Liver (tissue), 9 donors: ENCODE measurements around the gene CIBAR2. TPM values are rescaled to one million over a fixed set of nuclear protein-coding genes. Genes with fewer than 3 reads are reported as not detected.

Experiments used
- DNase-seq: peaks from one replicate; pipeline ENCODE4 v3.0.0-alpha.2; 2017; ENCODE audit warnings: low spot score
- H3K27ac ChIP-seq, 2 donors: one replicate each; pipeline ENCODE4 v1.7.0; 2013; ENCODE audit warnings: inconsistent platforms in 2 of 2, low read length in 2 of 2, control low read depth in 1 of 2, low read depth in 1 of 2, mild to moderate bottlenecking in 1 of 2
- H3K27me3 ChIP-seq, 4 donors: one replicate each; pipeline versions ENCODE4 v1.6.1 to v1.7.0; 2013; ENCODE audit warnings: low read length in 3 of 4, inconsistent platforms in 1 of 4, mild to moderate bottlenecking in 1 of 4, moderate library complexity in 1 of 4; ENCODE audit not compliant: control insufficient read depth in 4 of 4, insufficient read depth in 4 of 4
- H3K36me3 ChIP-seq, 4 donors: one replicate each; pipeline versions ENCODE4 v1.6.1 to v1.7.0; 2013; ENCODE audit warnings: low read length in 3 of 4, mild to moderate bottlenecking in 3 of 4, low read depth in 1 of 4, moderate library complexity in 1 of 4; ENCODE audit not compliant: control insufficient read depth in 4 of 4, insufficient read depth in 3 of 4
- H3K4me1 ChIP-seq, 4 donors: one replicate each; pipeline versions ENCODE4 v1.6.1 to v1.7.0; 2013; ENCODE audit warnings: low read length in 3 of 4, mild to moderate bottlenecking in 3 of 4, moderate library complexity in 1 of 4; ENCODE audit not compliant: control insufficient read depth in 4 of 4, insufficient read depth in 4 of 4
- H3K4me3 ChIP-seq, 3 donors: one replicate each; pipeline versions ENCODE4 v1.6.1 to v1.7.0; 2013; ENCODE audit warnings: low read length in 3 of 3, control low read depth in 1 of 3, low read depth in 1 of 3, mild to moderate bottlenecking in 1 of 3
- H3K9ac ChIP-seq, 2 donors: one replicate each; pipeline ENCODE4 v1.7.0; 2013; ENCODE audit warnings: low read length in 2 of 2, mild to moderate bottlenecking in 2 of 2, moderate library complexity in 2 of 2, control low read depth in 1 of 2, low read depth in 1 of 2
- H3K9me3 ChIP-seq, 4 donors: one replicate each; pipeline versions ENCODE4 v1.6.1 to v1.7.0; 2013; ENCODE audit warnings: low read length in 3 of 4; ENCODE audit not compliant: control insufficient read depth in 4 of 4
- EGR1 ChIP-seq, 2 donors: IDR thresholded peaks; 2 replicates each; pipeline ENCODE4 v1.6.1; 2016 to 2018; ENCODE audit warnings: antibody characterized with exemption in 2 of 2, low read depth in 2 of 2
- FOXA1 ChIP-seq: IDR thresholded peaks from 2 replicates; pipeline ENCODE4 v1.6.1; 2016; ENCODE audit warnings: antibody characterized with exemption
- FOXA2 ChIP-seq: IDR thresholded peaks from 2 replicates; pipeline ENCODE4 v1.6.1; 2016; ENCODE audit warnings: antibody characterized with exemption
- HNF4A ChIP-seq, 2 donors: conservative IDR thresholded peaks; 2 replicates each; pipeline ENCODE4 v1.6.1; 2016; ENCODE audit warnings: antibody characterized with exemption in 2 of 2, mild to moderate bottlenecking in 2 of 2
- HNF4G ChIP-seq: IDR thresholded peaks from 2 replicates; pipeline ENCODE4 v1.6.1; 2016; ENCODE audit warnings: antibody characterized with exemption
- NR2F2 ChIP-seq: IDR thresholded peaks from 2 replicates; pipeline ENCODE4 v1.6.1; 2016; ENCODE audit warnings: antibody characterized with exemption
- RAD21 ChIP-seq, 2 donors: IDR thresholded peaks; 2 replicates each; pipeline ENCODE4 v1.6.1; 2016; ENCODE audit warnings: antibody characterized with exemption in 2 of 2, mild to moderate bottlenecking in 2 of 2
- RXRA ChIP-seq, 2 donors: IDR thresholded peaks; 2 replicates each; pipeline ENCODE4 v1.6.1; 2017 to 2018; ENCODE audit warnings: antibody characterized with exemption in 2 of 2, mild to moderate bottlenecking in 1 of 2
- SP1 ChIP-seq: IDR thresholded peaks from 2 replicates; pipeline ENCODE4 v1.6.1; 2018; ENCODE audit warnings: antibody characterized with exemption, mild to moderate bottlenecking
- YY1 ChIP-seq: IDR thresholded peaks from 2 replicates; pipeline ENCODE4 v1.6.1; 2016; ENCODE audit warnings: antibody characterized with exemption, mild to moderate bottlenecking
- WGBS: extraction: QIAGEN DNeasy Blood & Tissue Kit; methylation state at CpG from one replicate; pipeline ENCODE4 v1.1.7; 2013; 5-methylcytosine and 5-hydroxymethylcytosine counted together
- polyA plus RNA-seq, 2 donors: library from polyadenylated mRNA; stranded (reverse) in 1 of 2; unstranded in 1 of 2; fragments of 200-250 nt in 1 of 2; fragments of >200 nt in 1 of 2; fragmentation: Nextera tagmentation in 1 of 2; extraction: Ambion mirVana in 1 of 2; gene quantifications; one replicate each; pipeline versions ENCODE4 v1.2.1 to v1.2.3, GENCODE V29; 2013 to 2015
- total RNA-seq, 2 donors: library from RNA; depleted of rRNA; stranded (reverse); fragments of >200 nt; gene quantifications; one replicate each; pipeline ENCODE4 v1.2.3, GENCODE V29; 2014
- TF ChIP-seq, protein P1 (sequence below): fragments of 150-350 bp; IDR thresholded peaks from 2 replicates; pipeline ENCODE4 v1.5.1; 2017; ENCODE audit warnings: improper control_type of control experiment, low read depth, low read length; ENCODE audit not compliant: missing input control
- TF ChIP-seq, protein P2 (sequence below): IDR thresholded peaks from 2 replicates; pipeline ENCODE4 v1.6.1; 2016; ENCODE audit warnings: antibody characterized with exemption
- TF ChIP-seq, protein P3 (sequence below): IDR thresholded peaks from 2 replicates; pipeline ENCODE4 v1.6.1; 2016; ENCODE audit warnings: antibody characterized with exemption
- TF ChIP-seq, protein P4 (sequence below): IDR thresholded peaks from 2 replicates; pipeline ENCODE4 v1.6.1; 2016; ENCODE audit warnings: antibody characterized with exemption
- TF ChIP-seq, protein P5 (sequence below): IDR thresholded peaks from 2 replicates; pipeline ENCODE4 v1.6.1; 2016; ENCODE audit warnings: antibody characterized with exemption, mild to moderate bottlenecking
- donor health status: healthy.
- donor health status: healthy.
- donor health status: healthy.
- donor health status: healthy.
- donor health status: healthy.

The CIBAR2 gene
- total and polyA plus RNA-seq, 4 donors: not detected

DNA sequence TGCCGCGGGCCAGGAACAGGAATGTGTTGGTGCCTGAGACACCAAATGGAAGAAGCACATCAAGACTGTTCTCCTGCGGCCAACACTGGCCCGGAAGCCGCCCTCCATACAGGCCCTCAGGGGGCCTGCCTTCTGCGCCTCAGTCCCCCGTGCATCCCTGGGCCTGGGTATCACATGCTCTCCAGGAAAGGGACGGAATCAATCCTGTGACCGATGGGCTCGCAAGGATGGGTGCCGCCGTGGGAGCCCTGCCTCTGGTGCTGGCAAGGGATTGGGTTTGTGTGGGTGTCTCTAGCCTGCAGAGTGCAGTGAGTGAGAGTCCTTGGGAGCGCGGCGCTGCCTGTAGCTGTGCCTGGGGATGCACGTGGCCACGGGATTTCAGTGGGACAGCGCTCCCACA lies 19.4 kb downstream of the CIBAR2 start:
- no peak overlapping the region for H3K9ac ChIP-seq
- no peaks in the 10 kb centered on the region for H3K9me3 ChIP-seq
- H3K36me3 ChIP-seq: no peaks in the 10 kb centered on the region
- TF ChIP-seq RXRA (IDR thresholded peaks at IDR 0.05) (no peak), FOXA1 (no peak), HNF4A (conservative IDR thresholded peaks at IDR 0.05) (no peak), SP1 (no peak), YY1 (no peak), EGR1 (IDR thresholded peaks at IDR 0.05; ENCODE audit: low read depth in 2 of 2) (no peak), FOXA2 (no peak), NR2F2 (no peak), RAD21 (IDR thresholded peaks at IDR 0.05) (no peak), HNF4G (no peak)
- TF ChIP-seq, protein P1, sequence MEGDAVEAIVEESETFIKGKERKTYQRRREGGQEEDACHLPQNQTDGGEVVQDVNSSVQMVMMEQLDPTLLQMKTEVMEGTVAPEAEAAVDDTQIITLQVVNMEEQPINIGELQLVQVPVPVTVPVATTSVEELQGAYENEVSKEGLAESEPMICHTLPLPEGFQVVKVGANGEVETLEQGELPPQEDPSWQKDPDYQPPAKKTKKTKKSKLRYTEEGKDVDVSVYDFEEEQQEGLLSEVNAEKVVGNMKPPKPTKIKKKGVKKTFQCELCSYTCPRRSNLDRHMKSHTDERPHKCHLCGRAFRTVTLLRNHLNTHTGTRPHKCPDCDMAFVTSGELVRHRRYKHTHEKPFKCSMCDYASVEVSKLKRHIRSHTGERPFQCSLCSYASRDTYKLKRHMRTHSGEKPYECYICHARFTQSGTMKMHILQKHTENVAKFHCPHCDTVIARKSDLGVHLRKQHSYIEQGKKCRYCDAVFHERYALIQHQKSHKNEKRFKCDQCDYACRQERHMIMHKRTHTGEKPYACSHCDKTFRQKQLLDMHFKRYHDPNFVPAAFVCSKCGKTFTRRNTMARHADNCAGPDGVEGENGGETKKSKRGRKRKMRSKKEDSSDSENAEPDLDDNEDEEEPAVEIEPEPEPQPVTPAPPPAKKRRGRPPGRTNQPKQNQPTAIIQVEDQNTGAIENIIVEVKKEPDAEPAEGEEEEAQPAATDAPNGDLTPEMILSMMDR: no peak
- TF ChIP-seq, protein P2, sequence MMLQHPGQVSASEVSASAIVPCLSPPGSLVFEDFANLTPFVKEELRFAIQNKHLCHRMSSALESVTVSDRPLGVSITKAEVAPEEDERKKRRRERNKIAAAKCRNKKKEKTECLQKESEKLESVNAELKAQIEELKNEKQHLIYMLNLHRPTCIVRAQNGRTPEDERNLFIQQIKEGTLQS: no peak
- TF ChIP-seq, protein P3, sequence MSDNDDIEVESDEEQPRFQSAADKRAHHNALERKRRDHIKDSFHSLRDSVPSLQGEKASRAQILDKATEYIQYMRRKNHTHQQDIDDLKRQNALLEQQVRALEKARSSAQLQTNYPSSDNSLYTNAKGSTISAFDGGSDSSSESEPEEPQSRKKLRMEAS: no peak
- TF ChIP-seq, protein P4, sequence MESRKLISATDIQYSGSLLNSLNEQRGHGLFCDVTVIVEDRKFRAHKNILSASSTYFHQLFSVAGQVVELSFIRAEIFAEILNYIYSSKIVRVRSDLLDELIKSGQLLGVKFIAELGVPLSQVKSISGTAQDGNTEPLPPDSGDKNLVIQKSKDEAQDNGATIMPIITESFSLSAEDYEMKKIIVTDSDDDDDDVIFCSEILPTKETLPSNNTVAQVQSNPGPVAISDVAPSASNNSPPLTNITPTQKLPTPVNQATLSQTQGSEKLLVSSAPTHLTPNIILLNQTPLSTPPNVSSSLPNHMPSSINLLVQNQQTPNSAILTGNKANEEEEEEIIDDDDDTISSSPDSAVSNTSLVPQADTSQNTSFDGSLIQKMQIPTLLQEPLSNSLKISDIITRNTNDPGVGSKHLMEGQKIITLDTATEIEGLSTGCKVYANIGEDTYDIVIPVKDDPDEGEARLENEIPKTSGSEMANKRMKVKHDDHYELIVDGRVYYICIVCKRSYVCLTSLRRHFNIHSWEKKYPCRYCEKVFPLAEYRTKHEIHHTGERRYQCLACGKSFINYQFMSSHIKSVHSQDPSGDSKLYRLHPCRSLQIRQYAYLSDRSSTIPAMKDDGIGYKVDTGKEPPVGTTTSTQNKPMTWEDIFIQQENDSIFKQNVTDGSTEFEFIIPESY: no peak
- H3K4me1 ChIP-seq: peaks cover 0 to 7% (median 3%) of the 10 kb centered on the region in 4 donors
- no peak overlapping the region for H3K27ac ChIP-seq
- no peak for DNase-seq
- no peaks in the 10 kb centered on the region for H3K27me3 ChIP-seq
- no peak overlapping the region for H3K4me3 ChIP-seq
- WGBS: 89% methylated on average over 18 of the region's 18 CpGs

DNA sequence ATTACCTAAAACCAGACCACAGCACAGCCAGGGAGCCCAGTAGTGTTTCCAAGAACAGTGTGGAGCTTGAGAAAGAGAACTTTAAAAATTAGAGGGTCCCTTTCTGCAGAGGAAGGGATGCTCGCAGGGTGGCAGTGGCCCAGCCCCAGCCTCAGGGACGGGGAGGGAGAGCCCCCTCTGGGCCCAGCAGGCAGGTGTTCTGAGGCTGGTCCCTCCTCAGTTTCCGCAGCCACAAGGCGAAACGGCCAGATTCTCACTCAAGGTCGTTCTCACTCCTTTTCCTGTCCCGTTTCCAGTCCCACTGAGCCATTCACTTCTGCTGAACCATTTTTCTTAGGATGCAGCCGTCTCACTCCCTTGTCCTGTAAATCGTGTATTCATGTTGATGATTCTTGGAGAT lies 20.0 kb downstream of the CIBAR2 start:
- Histone ChIP-seq H3K9me3 (no peaks in the 10 kb centered on the region), H3K4me3 (no peak overlapping the region), H3K27ac (no peak overlapping the region), H3K4me1 (peaks cover 0 to 7% (median 3%) of the 10 kb centered on the region in 4 donors), H3K36me3 (no peaks in the 10 kb centered on the region), H3K27me3 (no peaks in the 10 kb centered on the region), H3K9ac (no peak overlapping the region)
- TF ChIP-seq FOXA2 (no peak), HNF4A (conservative IDR thresholded peaks at IDR 0.05) (no peak), SP1 (no peak), RXRA (IDR thresholded peaks at IDR 0.05) (no peak)
- TF ChIP-seq, protein P5, sequence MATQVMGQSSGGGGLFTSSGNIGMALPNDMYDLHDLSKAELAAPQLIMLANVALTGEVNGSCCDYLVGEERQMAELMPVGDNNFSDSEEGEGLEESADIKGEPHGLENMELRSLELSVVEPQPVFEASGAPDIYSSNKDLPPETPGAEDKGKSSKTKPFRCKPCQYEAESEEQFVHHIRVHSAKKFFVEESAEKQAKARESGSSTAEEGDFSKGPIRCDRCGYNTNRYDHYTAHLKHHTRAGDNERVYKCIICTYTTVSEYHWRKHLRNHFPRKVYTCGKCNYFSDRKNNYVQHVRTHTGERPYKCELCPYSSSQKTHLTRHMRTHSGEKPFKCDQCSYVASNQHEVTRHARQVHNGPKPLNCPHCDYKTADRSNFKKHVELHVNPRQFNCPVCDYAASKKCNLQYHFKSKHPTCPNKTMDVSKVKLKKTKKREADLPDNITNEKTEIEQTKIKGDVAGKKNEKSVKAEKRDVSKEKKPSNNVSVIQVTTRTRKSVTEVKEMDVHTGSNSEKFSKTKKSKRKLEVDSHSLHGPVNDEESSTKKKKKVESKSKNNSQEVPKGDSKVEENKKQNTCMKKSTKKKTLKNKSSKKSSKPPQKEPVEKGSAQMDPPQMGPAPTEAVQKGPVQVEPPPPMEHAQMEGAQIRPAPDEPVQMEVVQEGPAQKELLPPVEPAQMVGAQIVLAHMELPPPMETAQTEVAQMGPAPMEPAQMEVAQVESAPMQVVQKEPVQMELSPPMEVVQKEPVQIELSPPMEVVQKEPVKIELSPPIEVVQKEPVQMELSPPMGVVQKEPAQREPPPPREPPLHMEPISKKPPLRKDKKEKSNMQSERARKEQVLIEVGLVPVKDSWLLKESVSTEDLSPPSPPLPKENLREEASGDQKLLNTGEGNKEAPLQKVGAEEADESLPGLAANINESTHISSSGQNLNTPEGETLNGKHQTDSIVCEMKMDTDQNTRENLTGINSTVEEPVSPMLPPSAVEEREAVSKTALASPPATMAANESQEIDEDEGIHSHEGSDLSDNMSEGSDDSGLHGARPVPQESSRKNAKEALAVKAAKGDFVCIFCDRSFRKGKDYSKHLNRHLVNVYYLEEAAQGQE: no peak
- TF ChIP-seq, protein P4: no peak
- 89% methylated on average over 9 of the region's 9 CpGs for WGBS
- DNase-seq: no peak
